Suprapubic skin (tissue), 4 donors: Measurements from ENCODE around the gene LRRC61.

Experiments used
- CTCF ChIP-seq, 2 donors: fragments of 200-600 bp in 1 of 2; fragments of 450-650 bp in 1 of 2; sonication (generic) in 1 of 2; IDR thresholded peaks; one replicate each; pipeline ENCODE4 v1.5.1; 2016 to 2019; ENCODE audit warnings: antibody characterized with exemption in 2 of 2, mild to moderate bottlenecking in 1 of 2, moderate library complexity in 1 of 2
- POLR2A ChIP-seq, 2 donors: fragments of 450-650 bp; IDR thresholded peaks; one replicate each; pipeline ENCODE4 v1.6.1; 2017; ENCODE audit warnings: antibody characterized with exemption in 2 of 2, mild to moderate bottlenecking in 2 of 2, moderate library complexity in 2 of 2
- POLR2AphosphoS5 ChIP-seq, 3 donors: sonication (generic); formaldehyde crosslinking; IDR thresholded peaks; one replicate each; pipeline ENCODE4 v1.6.1; 2017; ENCODE audit warnings: antibody characterized with exemption in 3 of 3

GRCh38 chr7:150360363-150361058, 37.4 kb downstream of the LRRC61 start:
- TF ChIP-seq CTCF (IDR thresholded peaks at IDR 0.05): no peak
- no peak for TF ChIP-seq POLR2AphosphoS5 (IDR thresholded peaks at IDR 0.05)
- TF ChIP-seq POLR2A (IDR thresholded peaks at IDR 0.05): no peak
